ENCODE measurements around the gene KCTD10.
A peak's percentile ranks its signal among the peaks of the same experiment; 100 is the strongest.
"Not testable (repeated sequence)": the region's sequence is repeated elsewhere in the genome, so short reads cannot be mapped to it uniquely, and the experiment has no call there.

KCTD10 gene

GRCh38 chr12:109473526-109474270, 3.4 kb downstream of the KCTD10 start:
- DNase-seq (ENCODE audit: low spot score), result not testable (repeated sequence)

GRCh38 chr12:109473006-109473405, 4.1 kb downstream of the KCTD10 start:
- DNase-seq (ENCODE audit: low spot score), result no peak

DNA sequence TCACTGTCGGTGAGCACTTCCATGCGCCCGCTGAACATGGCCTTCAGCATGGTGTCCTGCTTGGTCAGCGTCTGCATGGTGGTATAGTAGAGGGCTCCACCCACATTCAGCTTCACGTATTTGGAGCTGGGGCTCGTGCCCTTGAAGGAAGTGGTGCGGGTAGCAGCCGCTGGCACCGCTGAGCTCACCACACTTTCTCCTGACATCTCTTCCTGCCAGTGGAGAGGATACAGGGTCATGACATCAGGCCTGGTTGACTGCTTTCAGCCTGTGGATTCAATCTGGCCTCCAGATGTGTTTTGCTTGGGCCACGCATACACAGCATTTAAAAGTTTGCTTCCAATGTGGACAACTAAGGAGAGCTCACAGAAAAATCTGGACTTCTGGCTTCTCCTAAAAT, 7.6 kb downstream of the KCTD10 start:
- no peak for DNase-seq (ENCODE audit: low spot score)

DNA sequence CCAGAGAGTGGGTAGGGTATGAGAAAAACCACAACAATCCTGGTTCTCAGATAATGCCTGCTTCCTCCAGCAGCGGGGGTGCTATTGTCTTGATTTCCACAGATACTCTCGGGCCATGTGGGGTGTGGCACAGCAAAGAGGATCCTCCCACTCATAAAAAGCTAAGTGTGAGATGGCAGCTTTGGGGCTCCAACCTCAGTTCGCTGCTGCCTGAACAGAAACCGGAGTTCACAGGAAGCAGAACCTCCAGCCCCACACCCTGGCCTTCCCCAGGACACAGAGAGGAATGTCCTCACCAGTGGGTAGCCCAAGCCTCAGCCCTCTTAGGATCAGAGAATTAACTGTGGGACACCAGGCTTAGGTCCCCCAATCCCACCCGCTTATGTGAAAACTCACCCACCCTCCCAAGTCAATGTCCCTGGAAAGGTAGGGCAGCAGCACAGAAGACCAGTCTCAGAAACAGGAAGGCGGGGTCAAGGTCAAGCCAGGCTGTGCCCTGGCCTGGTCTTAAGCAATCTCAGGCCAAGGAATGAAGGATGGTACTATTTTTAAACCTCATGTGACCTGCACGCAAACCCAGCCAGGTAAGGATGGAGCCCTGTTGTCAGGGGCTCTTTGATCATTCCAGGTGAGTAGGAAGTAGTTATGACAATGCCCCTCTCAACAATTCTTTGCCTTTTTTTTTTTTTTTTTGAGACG, 9.0 kb downstream of the KCTD10 start:
- no peak for DNase-seq (ENCODE audit: low spot score)

GRCh38 chr12:109466821-109467220, 10.3 kb downstream of the KCTD10 start:
- DNase-seq (ENCODE audit: low spot score), result no peak

DNA sequence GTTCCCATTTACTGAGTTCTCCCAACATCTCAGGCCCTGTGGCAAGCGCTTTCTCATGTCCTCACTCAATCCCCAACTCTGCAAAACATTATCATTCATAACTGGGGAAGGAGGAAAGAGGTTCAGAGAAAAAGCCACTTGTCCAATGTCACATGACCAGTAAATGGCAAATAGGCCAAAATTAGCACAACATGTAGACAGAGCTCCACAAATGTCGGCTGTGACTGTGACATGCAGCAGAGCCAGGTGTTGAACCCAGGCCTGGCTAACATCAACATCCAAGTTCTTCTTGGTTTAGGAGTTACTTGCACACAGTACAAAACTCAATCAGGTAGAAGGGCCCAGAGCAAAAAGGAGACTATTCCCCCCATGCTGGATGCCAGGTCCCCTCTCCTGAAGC, 10.8 kb downstream of the KCTD10 start:
- DNase-seq (ENCODE audit: low spot score), result no peak

- DNase-seq (ENCODE audit: low spot score), result no peak
Measured at GRCh38 chr12:109464642-109465351, 12.3 kb downstream of the KCTD10 start.

- DNase-seq (ENCODE audit: low spot score), result no peak
Measured at GRCh38 chr12:109463756-109464155, 13.3 kb downstream of the KCTD10 start.

- peak; percentile 56 for DNase-seq (ENCODE audit: low spot score)
Measured at GRCh38 chr12:109462868-109463692, 14.0 kb downstream of the KCTD10 start.

DNA sequence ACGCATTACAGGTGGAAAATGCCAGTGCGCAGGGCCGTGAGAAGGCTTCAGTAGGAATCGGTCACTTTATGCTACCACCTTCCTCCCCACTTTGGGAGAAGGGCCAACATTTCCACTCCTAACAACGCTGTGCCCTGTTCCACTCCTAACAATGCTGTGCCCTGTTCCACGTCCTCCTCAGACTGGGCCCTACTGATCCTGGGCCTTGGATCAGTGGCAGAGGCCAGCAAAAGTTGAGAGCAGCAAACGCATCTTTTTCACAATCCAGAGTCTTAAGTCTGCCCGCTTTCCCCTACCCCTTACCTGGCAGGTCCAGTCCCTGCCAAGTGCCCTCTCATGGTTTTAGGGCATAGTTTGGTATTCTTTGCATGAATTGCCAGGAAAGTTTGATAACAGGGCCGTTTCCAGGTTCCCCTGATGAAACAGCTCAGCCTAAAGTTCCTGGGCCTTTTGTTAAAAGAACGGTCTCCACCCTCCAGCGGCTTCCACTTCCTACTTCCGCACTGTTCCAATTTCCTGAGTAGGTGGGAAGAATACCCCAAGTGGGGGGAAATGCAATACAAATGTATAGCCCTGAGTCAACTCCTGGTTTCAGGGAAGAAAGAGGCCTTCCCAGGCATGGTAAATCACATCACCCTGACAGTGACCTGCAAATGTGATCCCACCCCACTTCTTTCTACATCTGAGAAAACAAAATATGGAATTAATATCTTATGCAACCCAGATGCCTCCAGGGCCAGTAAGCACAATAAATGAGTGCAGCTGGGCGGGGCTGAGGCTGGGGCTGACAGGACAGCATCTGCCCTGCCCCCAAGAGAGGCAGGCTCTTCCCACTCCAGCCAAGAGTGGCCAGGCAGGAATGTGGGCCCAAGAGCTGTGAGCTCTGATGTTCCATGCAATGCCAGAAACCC, 15.0 kb downstream of the KCTD10 start:
- no peak for DNase-seq (ENCODE audit: low spot score)

DNA sequence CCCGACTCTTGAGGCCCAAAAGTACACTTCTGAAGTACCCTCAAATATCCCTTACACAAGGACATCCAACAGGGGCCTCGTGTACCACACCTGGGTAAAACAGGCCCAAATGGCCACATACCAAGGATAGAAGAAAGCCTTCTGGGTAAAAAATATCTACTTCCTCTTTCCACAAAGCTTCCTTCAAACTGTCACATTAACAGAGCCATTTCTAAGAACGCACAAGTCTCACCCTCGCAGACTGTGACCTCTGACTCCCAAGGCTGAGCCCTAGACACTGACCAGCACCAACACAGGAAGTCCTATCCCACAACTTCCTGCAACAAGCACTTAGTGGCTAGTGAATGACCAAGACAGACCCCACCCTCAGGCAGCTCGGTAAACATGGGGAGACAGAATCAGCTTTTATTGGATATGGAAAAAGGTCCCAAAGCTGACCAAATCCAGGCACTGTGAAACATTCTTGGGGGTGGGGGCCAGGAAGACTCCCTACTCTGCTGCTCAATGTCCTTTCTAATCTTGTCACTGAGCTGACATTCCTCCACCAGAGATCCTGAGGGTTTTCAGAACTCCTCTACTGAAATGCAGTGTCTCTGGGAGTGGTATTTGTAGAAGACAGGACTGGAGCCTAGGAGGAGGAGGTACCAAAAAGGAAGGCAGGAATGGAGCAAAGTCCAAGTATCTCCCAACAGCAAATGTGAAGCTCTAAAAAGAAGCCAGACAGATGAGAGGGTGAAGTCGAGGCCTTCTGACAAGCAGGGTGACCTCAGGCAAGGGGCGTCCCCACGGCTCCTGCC, 15.9 kb downstream of the KCTD10 start:
- no peak for DNase-seq (ENCODE audit: low spot score)

GRCh38 chr12:109460538-109460937, 16.6 kb downstream of the KCTD10 start:
- no peak for DNase-seq (ENCODE audit: low spot score)

DNA sequence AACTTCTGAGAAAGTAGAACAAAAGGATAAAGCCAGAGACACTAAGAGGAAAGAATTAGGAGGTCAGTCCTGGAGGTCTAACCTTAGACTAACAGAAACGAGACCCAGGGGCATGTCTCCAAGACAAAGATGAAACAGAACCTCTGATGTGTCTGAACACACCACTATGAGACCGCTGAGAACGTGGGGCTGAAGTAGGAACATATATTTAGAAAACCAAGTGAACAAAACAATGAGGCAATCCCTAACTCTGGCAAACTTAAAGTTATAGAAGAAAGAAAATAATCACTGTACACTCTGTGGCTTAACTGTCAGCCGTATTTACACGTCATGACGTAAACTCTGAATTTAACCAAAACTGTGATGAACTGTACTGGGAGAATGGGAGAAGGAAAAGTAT, 17.9 kb downstream of the KCTD10 start:
- DNase-seq (ENCODE audit: low spot score), result no peak

- no peak for DNase-seq (ENCODE audit: low spot score)
Measured at GRCh38 chr12:109458771-109459208, 18.3 kb downstream of the KCTD10 start.

DNA sequence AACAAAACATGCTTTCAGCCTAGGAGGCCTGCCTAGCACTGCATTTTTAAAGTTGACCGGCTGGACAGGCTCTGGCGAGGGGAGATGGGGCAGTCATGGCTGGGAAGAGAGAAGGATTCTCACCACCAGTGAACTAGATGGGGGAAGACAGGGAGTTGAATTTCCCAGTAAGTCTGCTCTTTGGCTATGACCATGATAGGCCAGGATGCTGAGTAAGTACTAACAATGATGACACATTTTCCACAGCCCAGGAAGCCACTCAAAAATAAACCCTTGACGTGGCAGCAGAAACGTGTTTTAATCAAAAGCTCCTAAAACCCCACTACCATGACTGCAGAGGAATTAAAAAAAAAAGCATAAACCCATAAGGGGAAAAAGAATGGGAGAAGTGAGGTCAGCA, 19.0 kb downstream of the KCTD10 start:
- no peak for DNase-seq (ENCODE audit: low spot score)

- no peak for DNase-seq (ENCODE audit: low spot score)
Measured at GRCh38 chr12:109455706-109456105, 21.4 kb downstream of the KCTD10 start.

- DNase-seq (ENCODE audit: low spot score), result no peak
Measured at GRCh38 chr12:109452489-109452888, 24.6 kb downstream of the KCTD10 start.

DNA sequence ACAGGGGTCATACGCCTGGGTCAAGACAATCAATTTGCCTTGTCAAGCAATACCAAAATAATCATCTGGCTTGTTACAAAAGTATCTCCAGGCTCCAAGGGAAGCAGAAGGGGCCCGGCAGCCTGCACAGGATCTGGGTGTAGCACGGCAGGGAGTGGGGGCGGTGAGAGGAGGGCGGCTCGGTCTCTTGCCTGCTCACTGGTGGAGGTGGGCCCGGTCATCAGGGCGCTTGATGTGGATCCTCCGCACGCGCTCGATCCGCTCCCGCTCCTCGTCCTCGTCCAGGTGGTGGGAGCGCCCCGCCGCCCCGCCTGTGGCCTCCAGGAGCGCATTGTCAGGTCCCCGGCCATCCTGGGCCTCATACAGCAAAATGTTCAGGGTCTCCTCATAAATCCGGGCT, 25.7 kb downstream of the KCTD10 start:
- DNase-seq (ENCODE audit: low spot score), result no peak

DNA sequence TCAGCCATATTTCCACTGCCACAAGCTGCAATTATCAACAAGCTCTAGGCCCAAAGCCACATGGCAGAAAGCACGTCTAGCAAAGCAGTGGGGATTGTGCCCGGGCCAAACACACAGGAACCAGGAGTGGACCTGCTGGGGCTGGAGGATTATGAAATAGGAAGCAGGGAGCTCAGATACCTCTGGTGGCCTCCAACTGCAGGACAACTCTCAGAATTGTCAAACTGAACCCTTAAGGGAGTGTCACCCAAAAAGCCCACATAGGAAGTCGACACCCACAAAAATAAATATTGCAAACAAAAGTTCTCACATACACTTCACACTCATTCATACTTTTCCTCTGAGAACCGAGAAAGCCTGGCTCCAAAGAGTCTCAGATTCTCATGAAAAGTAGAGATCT, 26.1 kb downstream of the KCTD10 start:
- DNase-seq (ENCODE audit: low spot score), result no peak

GRCh38 chr12:109449845-109450532, 27.1 kb downstream of the KCTD10 start:
- no peak for DNase-seq (ENCODE audit: low spot score)
